Hippocampal formation (tissue), 2 donors: Measurements from ENCODE around the gene IL1A.
"Not testable (repeated sequence)": the region's sequence is repeated elsewhere in the genome, so short reads cannot be mapped to it uniquely, and the experiment has no call there.

Experiments used
- DNase-seq, 2 donors: peaks; one replicate each; lab custom pipeline; 2025; lab: John Stamatoyannopoulos, UW

Gene IL1A, protein sequence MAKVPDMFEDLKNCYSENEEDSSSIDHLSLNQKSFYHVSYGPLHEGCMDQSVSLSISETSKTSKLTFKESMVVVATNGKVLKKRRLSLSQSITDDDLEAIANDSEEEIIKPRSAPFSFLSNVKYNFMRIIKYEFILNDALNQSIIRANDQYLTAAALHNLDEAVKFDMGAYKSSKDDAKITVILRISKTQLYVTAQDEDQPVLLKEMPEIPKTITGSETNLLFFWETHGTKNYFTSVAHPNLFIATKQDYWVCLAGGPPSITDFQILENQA

DNA sequence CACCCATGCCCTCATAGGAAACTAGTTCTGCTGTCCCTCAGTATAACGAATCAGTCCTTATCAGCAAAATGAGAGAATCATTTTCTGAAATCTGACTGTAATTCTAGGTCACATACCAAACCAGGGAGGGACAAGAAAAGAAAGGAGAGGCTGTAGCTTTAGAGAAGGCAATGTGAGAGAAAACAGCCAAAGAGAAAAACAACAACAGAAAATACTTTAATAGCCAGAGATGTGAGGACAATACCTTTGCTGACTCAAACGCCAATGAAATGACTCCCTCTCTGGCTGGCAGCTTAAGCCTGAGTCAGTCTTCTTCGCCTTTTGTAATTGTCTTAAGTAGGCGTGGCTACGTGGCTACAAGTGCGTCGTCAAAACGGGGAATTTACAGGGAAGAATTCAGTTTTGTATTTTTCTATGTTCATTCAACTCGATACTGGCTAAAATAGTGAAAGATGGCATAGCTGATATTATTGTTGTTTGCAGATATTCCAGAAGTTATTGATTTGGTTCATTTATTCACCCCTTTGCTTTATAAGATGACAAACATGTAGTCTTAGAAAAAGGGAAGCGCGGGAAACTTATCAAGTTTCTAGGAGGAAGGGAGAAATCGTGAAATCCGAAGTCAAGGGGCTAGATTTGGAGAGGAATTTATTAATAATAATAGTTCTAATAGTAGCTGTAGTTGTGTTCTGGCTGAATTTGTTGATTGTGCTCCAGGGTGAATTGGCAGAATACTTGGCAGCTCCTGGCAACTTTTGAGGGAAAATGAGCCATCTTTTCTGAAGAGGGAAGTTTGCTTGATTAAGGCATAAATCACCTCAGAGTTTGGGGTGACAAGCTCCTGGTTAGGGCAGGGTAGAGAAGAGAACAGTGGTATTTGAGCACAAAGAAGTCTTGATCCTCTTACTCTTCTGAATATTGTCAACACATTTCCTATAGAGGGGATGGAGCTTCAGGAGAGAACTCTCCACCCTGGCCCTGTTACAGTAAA lies at the start of gene IL1A:
IL1A (minus strand) TSS at position 295 of the 991 bp plus-strand sequence. CDS start 723 bp downstream, outside the sequence.
- no peak for DNase-seq

DNA sequence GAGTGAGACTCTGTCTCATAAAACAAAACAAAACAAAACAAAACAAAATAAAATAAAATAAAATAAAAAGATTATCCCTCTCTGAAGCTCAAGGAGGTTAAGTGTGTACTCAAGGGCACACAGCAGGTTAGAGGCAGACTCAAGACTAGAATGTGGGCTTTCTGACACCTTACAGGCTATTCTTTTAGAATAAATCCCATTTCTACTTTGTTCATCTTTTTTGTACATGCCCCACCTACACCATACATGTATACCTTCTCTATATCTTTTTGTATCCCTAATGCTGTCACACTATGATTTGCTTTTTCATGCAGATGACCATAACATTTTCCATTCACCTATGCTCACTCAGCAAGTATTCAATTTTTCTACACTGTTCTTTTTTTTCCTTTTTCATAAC lies 49.7 kb upstream of the IL1A start:
- DNase-seq: no peak

DNA sequence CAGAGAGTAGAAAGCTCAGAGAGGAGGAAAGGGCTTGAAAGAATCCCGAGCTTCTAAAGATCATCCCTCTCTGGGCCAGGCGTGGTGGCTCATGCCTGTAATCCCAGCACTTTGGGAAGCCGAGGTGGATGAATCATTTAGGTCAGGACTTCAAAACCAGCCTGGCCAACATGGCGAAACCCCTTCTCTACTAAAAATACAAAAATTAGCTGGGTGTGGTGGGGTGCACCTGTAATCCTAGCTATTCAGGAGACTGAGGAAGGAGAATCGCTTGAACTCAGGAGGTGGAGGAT lies 49.3 kb upstream of the IL1A start:
- not testable (repeated sequence) for DNase-seq

DNA sequence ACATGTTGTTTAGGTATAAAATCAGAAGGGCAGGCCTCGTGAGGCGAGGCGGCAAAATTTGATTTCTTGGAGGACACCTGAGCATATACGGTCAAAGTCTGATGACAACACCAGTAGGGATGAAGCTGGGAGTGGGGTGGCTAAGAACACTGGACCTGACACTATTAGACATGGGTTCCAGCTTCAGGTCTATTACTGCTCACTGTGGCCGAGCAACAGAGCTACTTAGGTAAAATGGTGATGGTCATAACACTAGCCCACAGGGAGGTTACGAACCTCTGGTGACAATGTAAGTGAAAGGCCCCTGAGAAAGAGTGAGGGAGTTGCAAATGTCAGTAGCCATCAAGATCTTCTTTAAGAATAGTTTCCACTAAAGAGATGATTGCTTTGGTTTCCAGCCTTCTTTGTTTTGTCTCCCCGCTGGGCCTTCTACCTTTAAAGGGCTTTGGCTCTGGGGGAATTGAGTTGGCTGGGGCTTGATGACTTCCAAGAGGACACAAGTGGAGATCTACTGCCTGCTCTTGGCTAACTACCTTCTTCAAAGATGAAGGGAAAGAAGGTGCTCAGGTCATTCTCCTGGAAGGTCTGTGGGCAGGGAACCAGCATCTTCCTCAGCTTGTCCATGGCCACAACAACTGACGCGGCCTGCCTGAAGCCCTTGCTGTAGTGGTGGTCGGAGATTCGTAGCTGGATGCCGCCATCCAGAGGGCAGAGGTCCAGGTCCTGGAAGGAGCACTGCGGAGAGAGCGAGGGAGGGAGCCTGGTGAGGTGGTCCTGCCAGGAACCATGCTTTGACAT lies 48.7 kb upstream of the IL1A start:
- no peak for DNase-seq

DNA sequence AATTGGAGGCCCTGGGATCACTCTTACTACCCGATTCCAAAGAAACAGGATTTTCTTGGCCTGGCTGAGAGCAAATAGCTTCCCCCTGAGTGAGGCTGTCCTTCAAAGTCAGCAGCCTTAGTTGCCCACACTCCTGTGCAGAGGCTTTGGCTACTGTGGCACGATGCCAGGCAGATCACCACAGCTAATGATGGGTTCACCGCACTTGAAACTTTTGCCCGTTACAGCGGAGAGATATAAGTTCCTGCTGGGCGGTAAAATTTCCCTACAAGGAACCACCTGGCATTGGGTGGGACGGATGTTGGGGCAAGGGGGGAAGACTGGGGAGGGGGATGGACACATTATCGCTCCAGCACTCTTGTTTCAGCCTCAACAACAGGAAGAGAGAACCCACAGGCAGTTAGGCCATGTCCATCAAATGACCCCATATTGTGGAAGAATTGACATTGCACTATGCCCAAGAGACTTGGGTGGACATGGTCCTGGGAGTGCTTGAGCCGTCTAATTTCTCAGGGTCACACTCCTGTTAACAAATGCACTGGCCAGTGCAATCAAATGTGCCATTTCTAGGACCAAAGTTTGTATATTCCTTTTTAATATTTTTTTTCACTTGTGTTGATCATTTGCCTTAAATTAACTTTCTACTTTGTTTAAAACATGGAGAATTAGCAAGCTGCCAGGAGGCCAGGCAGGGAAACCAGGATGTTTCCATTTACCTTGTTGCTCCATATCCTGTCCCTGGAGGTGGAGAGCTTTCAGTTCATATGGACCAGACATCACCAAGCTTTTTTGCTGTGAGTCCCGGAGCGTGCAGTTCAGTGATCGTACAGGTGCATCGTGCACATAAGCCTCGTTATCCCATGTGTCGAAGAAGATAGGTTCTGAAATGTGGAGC lies 47.9 kb upstream of the IL1A start:
- no peak for DNase-seq

DNA sequence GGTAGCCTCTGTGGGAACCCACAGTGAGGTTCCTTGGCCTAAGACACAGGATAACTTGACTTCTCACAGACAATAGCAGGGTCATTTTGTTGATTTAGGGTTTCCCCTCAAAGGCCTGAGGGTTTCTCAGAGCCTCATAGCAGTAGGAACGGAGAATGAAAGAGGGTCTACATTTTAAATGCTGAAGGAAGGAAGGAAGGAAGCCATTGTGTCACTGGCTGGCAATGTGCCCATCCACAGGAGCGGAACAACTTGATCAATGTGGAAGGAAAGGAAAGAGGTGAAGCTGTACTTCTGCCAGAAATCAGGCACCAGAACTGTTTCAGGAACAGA lies 47.2 kb upstream of the IL1A start:
- DNase-seq: no peak

DNA sequence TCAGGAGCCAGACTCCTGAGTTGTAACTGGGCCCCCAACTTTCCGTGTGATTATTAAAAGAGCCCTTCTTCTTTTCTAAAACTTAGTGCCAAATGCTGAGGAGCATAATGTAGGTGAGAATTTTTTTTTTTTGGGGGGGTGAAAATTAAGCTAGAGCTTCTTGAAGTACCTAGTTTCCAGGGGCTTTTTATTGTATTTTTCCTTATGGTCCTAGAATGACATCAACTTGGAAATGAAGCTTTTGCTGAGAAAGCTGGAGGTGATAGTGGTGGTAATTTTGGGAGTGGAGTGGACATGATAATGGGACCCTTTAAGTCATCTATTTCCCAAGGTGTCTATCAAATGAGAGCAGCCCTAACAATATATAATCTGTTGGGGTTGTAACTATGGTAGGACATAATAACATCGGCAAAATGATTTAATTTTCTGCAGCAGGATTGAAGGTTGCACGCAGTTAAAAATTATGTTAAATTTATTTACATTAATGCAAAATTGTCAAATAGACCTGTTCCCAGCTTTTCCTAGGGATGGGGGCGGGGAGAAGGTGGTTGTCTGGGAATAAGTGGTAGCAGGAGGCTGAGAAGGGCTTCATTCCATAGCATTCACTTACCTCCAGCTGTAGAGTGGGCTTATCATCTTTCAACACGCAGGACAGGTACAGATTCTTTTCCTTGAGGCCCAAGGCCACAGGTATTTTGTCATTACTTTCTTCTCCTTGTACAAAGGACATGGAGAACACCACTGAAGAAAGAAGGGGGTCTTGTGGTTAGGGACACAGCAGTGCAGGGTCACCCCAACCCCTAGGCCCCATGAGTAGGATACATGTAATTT lies 46.6 kb upstream of the IL1A start:
- no peak for DNase-seq

DNA sequence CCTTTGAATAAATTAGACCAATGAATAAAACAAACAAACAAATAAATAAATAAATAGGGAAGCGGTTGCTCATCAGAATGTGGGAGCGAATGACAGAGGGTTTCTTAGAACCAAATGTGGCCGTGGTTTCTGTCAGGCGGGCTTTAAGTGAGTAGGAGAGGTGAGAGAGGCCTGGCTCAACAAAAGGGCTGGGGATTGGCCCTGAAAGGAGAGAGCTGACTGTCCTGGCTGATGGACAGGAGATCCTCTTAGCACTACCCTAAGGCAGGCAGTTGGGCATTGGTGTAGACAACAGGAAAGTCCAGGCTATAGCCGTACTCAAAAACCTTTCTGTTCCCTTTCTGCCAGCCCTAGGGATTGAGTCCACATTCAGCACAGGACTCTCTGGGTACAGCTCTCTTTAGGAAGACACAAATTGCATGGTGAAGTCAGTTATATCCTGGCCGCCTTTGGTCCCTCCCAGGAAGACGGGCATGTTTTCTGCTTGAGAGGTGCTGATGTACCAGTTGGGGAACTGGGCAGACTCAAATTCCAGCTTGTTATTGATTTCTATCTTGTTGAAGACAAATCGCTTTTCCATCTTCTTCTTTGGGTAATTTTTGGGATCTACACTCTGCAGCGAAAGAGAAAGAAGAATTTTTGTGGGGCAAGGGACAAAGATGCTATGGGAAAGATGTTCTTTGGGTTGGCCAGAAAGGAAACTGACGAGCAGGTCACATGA lies 45.8 kb upstream of the IL1A start:
- no peak for DNase-seq

DNA sequence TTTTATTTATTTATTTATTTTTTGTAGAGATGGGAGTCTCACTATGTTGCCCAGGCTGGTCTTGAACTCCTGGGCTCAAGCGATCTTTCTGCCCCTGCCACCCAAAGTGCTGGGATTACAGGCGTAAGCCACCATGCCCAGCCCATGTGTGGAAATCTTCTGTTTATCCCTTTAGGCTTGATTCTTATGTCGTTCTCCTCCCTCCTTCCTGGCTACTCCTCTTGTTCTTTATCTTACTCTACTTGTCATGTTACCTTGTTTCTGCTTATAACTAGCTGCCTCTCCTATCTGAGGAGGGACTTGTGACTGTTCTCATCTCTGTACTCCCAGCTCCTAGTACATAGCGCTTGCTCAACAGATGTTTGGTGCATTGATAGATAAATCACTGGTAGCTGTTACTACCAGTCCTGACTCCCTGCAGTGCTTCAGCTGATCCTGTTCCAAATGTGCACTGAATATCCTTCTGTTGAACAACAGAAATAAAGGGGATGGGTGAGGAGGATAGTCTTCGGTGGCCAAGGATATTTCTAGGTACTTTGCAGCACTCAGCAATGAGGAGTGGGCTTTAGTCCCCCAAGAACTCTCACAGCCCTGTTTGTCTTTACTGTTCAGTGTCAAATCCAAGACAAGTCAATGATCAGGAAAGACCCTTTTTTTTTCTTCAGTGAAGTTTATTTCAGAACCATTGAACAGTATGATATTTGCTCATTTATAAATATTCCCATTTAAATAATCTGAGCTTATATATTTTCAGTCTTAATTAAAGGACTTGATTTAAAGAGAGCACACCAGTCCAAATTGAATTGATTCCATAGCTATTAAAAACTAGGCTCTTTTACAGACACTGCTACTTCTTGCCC lies 45.0 kb upstream of the IL1A start:
- no peak for DNase-seq

DNA sequence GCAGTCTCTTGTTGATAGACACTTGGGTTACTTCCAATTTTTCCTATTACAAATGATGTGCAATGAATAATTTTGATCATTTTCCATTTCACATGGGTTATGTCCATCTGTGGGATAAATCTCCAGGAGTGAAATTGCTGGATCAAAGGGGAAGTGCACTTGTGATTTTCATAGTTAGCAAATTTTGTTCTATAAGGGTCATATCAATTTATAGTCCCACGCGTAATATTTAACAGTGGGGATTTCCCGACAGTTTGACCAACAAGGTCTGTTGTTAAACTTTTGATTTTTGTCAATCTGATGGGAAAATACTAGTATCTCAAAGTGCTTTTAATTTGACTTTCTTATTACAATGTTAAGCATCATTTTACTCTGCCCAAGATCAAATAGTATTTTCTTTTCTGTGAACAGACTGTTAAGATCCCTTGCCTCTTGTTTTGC lies 44.0 kb upstream of the IL1A start:
- no peak for DNase-seq

DNA sequence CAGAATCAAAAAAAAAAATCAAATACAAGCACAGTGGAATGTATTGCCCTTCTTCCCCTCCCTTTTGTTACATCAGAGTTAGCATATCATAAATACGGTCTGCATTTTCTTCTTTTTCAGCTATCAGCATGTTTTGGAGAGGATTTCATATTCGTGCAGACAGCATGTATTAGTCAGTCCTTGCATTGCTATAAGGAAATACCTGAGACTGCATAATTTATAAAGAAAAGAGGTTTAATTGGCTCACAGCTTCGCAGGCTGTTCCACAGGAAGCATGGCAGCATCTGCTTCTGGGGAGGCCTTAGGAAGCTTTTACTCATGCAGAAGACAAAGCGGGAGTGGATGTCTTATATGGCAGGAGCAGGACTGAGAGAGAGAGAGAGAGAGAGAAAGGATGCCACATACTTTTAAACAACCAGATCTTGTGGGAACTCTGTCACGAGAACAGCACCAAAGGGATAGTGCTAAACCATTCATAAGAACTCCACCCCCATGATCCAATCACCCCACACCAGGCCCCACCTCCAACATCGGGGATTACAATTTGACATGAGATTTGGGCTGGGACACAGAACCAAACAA lies 43.4 kb upstream of the IL1A start:
- DNase-seq: no peak

DNA sequence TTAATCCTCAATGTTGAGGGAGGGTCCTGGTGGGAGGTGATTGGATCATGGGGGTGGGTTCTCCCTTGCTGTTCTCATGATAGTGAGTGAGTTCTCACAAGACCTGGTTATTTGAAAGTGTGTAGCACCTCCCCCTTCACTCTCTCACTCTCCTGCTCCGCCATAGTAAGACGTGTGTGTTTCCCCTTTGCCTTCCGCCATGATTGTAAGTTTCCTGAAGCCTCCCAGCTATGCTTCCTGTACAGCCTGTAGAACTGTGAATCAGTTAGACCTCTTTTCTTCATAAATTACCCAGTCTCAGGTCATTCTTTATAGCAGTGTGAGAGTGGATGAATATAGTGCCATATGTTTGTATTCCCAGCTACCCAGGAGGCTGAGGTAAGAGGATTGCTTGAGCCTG lies 42.7 kb upstream of the IL1A start:
- no peak for DNase-seq

DNA sequence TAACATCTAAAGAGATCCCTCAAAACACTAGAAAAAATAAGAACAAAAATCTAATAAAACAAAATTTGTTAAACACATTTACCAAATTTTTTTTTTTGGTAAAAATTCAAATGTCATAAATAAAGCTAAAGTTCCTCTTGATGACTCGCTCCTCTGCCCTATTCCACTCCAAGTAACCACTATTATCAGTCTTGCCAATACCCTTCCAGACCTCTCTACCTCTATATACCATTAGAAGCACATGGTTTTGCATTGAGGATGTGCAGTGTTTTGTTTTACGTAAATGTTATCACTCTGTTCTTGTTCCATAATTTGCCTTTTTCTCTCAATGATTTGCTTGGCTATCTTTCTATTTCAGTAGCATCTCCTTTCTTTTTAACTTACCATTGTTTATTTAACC lies 41.4 kb upstream of the IL1A start:
- DNase-seq: no peak

DNA sequence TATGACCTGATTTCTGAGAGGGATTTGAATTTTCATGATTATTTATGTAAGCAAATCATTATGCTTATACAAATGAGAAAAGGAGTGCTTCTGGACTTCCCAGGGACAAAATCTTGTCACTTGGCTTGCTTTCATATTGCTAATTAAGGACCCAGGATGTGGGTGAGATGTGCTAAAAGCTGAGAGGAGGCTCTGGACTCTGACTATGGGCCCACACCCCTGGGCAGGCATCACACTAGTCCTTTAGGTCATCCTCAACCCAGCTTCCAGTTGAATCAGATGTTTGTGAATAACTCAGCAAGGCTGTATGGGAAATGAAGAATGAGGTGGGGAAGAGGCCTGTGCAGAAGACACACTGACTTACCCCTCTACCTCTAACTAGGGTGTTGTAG lies 40.4 kb upstream of the IL1A start:
- no peak for DNase-seq

DNA sequence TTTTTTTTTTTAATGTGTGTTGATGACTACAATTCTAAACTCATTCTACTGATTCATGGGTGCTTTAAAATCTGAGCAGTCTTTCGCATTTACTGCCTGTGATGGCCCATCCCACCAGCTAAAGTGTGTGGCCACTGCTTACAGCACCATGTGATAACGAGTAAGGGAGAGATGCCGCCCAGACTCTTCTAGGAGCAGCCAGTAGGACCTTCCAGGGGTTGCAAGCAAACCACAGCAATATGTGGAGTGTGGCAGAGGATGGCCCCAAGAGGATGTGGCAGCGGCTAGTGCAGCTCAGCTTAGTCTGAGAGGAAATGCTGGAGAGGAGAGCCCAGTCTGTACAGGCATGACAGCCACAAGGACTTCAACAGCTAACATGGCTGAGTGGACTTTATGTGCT lies 37.4 kb upstream of the IL1A start:
- no peak for DNase-seq

DNA sequence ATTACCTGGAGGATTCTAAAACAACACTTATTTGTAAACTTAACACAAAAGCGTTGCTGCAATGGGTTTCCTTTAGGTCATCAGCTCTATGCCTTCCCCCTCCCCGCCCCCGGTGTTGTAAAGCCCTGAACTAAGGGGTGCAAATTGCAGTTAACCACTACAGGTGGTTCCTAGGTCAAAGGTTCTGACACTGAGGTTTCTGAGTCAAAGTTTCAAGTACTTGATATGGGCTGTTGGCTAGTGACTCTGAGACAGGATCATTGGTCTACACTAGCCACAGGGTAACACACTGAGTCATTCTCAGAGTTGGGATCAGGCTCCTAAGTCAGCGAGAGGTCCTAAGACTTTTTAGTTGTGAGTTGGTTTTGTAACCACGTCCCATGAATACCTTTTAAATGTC lies 36.8 kb upstream of the IL1A start:
- DNase-seq: no peak

DNA sequence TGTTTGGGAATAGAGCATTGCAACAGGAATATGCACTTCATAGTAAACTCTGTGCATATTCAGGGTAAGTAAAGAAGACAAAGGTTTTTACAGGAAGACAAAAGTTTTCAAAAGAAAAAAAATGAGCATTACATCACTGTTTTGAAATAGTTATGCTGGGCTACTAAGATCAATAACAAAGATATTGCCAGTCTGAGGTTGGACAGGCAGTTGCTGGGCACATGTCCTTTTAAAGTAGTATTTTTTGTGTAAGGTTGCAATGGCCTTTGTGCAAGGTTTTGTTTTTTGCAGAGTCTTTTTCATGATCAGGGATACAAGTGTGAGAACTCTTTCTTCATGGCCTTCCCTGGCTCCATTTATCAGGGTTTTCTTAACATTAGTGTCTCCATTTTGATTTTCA lies 36.0 kb upstream of the IL1A start:
- DNase-seq: no peak

DNA sequence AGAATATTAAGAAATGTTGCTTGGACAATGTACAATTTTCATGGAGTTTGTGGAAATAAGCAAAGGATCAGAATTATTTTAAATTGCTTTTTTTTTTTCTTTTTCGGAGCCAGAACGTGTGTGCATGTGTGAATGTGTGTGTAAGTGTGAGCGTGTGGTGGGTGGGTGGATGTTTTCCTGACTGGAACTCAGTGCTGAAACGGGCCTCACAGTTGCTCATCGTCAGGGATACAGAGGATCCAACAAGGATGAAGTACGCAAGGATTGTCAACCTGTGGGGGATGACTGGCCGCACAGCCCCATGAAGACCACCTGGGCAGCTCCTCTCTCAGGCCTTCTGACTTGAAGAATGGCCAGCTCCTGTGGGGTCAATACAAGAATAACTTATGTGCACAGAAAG lies 34.8 kb upstream of the IL1A start:
- no peak for DNase-seq
